K562 (cell line): ENCODE results near the gene RHOB. TPM values are rescaled to one million over a fixed set of nuclear protein-coding genes. Genes with fewer than 3 reads are reported as not detected.

Experiments
- BHLHE40 ChIP-seq: IDR thresholded peaks from 2 replicates; pipeline ENCODE4 v1.6.1; 2011; ENCODE audit warnings: low read length, improper control_type of control experiment
- polyA plus RNA-seq, 8 experiments: library from polyadenylated mRNA; depleted of rRNA in 4 of 8; stranded (reverse) in 5 of 8; unstranded in 3 of 8; fragments of >200 nt; fragmentation: Nextera tagmentation in 2 of 8; fragmentation: Illumina TruSeq in 1 of 8; extraction: Ambion mirVana in 2 of 8; extraction: Trizol in 1 of 8; gene quantifications; 2 replicates each; pipeline versions ENCODE4 v1.2.1 to v1.2.3, GENCODE V29; 2011 to 2014; ENCODE audit warnings: inconsistent platforms in 1 of 8, missing spikeins in 1 of 8
- total RNA-seq, 7 experiments: library from RNA; depleted of rRNA in 6 of 7; stranded (reverse); fragments of >200 nt in 6 of 7; fragmentation: Illumina TruSeq in 2 of 7; extraction: Trizol in 2 of 7; gene quantifications; 2 replicates each; pipeline versions ENCODE4 v1.2.1 to v1.2.3, GENCODE V29; 2011 to 2021; ENCODE audit warnings: low replicate concordance in 1 of 7
- TF ChIP-seq, protein P1 (sequence below), 2 experiments: fragments of 450-650 bp; formaldehyde crosslinking in 1 of 2; IDR thresholded peaks; 2 replicates each; pipeline versions ENCODE4 v1.4.0 to v1.6.1; 2014 to 2020; ENCODE audit warnings: mild to moderate bottlenecking in 2 of 2, borderline replicate concordance in 1 of 2, low read depth in 1 of 2
- TF ChIP-seq, protein P2 (sequence below), 2 experiments: IDR thresholded peaks in 1 of 2; conservative IDR thresholded peaks in 1 of 2; 2 replicates each; pipeline ENCODE4 v1.6.1; 2016; ENCODE audit warnings: low read depth in 2 of 2, mild to moderate bottlenecking in 1 of 2, missing compliant biosample characterization in 1 of 2, missing genetic modification characterization in 1 of 2, moderate library complexity in 1 of 2

RHOB gene
- total and polyA plus RNA-seq, 9 of the 15 experiments (the other 6 are each of a cell fraction or from before 2014, with no cell fraction given), result 0.07 to 4.8 (median 1.1) TPM

DNA sequence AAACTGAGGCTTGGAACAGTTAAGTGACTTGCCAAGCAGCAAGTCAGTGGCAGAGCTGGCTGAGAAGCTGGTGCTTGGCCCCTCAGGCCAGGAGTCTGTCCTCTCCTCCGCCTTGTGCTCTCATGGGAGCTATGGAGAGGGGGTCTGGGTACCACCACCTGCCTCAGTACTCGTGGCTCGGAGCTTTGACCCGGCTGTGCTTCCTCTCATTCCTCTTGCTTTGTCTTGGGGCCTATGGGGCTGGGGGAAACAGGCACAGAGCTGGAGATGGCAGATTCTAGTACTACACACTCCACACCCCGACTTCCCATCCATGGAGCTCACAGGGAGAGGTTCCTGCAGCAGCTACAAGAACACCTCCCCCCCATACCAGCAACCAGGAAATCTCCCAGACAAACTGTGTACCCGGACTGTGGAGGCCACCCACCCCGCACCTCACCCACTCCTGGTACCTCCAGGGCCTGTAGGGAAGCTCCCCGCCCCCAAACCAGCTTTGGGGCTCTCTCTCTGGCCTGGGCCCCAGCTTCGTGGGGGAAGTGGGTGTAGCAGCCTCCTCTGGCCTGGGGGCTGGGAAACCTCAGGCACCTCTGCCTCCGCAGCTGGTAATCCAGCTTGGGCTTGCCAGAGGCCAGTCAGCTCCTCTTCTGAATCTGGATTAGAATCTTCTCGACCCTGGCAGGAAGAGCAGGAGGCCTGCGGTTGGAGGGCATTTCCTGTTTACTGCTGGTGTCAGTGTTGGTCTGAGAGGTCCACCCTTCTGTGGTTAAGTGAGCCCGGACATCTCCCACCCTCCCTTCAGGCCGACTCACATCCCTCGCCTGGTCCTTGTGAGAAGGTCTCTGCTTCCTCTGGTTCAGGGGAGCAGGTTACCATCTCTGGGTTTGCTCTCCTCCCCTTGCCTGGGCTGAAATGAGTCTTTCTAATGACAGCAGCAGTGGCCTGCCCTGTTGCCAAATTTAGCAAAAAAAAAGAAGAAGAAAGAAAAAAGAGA is 22.3 kb upstream of the RHOB start (continued):
- TF ChIP-seq, protein P1, sequence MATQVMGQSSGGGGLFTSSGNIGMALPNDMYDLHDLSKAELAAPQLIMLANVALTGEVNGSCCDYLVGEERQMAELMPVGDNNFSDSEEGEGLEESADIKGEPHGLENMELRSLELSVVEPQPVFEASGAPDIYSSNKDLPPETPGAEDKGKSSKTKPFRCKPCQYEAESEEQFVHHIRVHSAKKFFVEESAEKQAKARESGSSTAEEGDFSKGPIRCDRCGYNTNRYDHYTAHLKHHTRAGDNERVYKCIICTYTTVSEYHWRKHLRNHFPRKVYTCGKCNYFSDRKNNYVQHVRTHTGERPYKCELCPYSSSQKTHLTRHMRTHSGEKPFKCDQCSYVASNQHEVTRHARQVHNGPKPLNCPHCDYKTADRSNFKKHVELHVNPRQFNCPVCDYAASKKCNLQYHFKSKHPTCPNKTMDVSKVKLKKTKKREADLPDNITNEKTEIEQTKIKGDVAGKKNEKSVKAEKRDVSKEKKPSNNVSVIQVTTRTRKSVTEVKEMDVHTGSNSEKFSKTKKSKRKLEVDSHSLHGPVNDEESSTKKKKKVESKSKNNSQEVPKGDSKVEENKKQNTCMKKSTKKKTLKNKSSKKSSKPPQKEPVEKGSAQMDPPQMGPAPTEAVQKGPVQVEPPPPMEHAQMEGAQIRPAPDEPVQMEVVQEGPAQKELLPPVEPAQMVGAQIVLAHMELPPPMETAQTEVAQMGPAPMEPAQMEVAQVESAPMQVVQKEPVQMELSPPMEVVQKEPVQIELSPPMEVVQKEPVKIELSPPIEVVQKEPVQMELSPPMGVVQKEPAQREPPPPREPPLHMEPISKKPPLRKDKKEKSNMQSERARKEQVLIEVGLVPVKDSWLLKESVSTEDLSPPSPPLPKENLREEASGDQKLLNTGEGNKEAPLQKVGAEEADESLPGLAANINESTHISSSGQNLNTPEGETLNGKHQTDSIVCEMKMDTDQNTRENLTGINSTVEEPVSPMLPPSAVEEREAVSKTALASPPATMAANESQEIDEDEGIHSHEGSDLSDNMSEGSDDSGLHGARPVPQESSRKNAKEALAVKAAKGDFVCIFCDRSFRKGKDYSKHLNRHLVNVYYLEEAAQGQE (IDR thresholded peaks at IDR 0.05; ENCODE audit: borderline replicate concordance), result peak; percentile 81
- TF ChIP-seq, protein P1 (CRISPR knock-in tag; IDR thresholded peaks at IDR 0.05; ENCODE audit: low read depth), result 0 out of 2 replicates have a peak, but pooled peaks have one; percentile 39
- TF ChIP-seq, protein P2, sequence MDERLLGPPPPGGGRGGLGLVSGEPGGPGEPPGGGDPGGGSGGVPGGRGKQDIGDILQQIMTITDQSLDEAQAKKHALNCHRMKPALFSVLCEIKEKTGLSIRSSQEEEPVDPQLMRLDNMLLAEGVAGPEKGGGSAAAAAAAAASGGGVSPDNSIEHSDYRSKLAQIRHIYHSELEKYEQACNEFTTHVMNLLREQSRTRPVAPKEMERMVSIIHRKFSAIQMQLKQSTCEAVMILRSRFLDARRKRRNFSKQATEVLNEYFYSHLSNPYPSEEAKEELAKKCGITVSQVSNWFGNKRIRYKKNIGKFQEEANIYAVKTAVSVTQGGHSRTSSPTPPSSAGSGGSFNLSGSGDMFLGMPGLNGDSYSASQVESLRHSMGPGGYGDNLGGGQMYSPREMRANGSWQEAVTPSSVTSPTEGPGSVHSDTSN (CRISPR knock-in tag; IDR thresholded peaks at IDR 0.05; ENCODE audit: low read depth), result no peak
- TF ChIP-seq, protein P2 (tag; conservative IDR thresholded peaks at IDR 0.05; ENCODE audit: low read depth), result no peak
- no peak for TF ChIP-seq BHLHE40
